H1 (cell line): ENCODE results near the gene PPP2R2B. TPM values are rescaled to one million over a fixed set of nuclear protein-coding genes. Genes with fewer than 3 reads are reported as not detected.
A peak's percentile ranks its signal among the peaks of the same experiment; 100 is the strongest.

ENCODE experiments used
- CTCF ChIA-PET: fragments of 300-600 bp; sonication (Branson Sonifier 250); formaldehyde crosslinking; loops from one replicate; lab custom pipeline; 2021; ENCODE audit not compliant: partially characterized antibody; lab: Charles Lee
- POLR2A ChIA-PET: fragments of 300-600 bp; sonication (Branson Sonifier 250); formaldehyde crosslinking; loops from one replicate; lab custom pipeline; 2021; ENCODE audit warnings: inconsistent platforms; ENCODE audit not compliant: partially characterized antibody; lab: Charles Lee
- DNase-seq, 2 experiments: peaks; one replicate each; pipeline versions ENCODE4 v3.0.0 to v3.0.0-alpha.2; 2010 to 2022; ENCODE audit warnings: low spot score in 2 of 2, low read depth in 1 of 2, mixed read lengths in 1 of 2
- FAIRE-seq: peaks from 2 replicates; lab custom pipeline; 2011; peaks lifted over from hg19 to GRCh38; lab: Jason Lieb, UNC
- H2AFZ ChIP-seq: 2 replicates; pipeline ENCODE4 v1.8.1; 2012; ENCODE audit warnings: low read length, inconsistent platforms
- H2AK5ac ChIP-seq: 2 replicates; pipeline ENCODE4 v1.6.1; 2013; ENCODE audit warnings: low read depth, low read length
- H2BK120ac ChIP-seq: replicated peaks from 2 replicates; pipeline ENCODE3; 2013; ENCODE audit warnings: low read depth, low read length, inconsistent platforms
- H2BK12ac ChIP-seq: 2 replicates; pipeline ENCODE4 v1.6.1; 2013; ENCODE audit warnings: low read depth, low read length
- H2BK15ac ChIP-seq: 2 replicates; pipeline ENCODE4 v1.6.1; 2013; ENCODE audit warnings: low read length
- H2BK20ac ChIP-seq: 2 replicates; pipeline ENCODE4 v1.6.1; 2013; ENCODE audit warnings: low read length
- H2BK5ac ChIP-seq: 2 replicates; pipeline ENCODE4 v1.6.1; 2013; ENCODE audit warnings: low read depth, low read length
- H3K14ac ChIP-seq: 2 replicates; pipeline ENCODE4 v1.6.1; 2013; ENCODE audit warnings: inconsistent platforms; ENCODE audit not compliant: insufficient read length
- H3K18ac ChIP-seq: 2 replicates; pipeline ENCODE4 v1.6.1; 2013; ENCODE audit warnings: low read length; ENCODE audit errors: extremely low read depth
- H3K23ac ChIP-seq: 2 replicates; pipeline ENCODE4 v1.6.1; 2013; ENCODE audit warnings: inconsistent platforms; ENCODE audit not compliant: insufficient read length
- H3K23me2 ChIP-seq: 2 replicates; pipeline ENCODE4 v1.6.1; 2013; ENCODE audit warnings: low read depth, low read length
- H3K27ac ChIP-seq: 2 replicates; pipeline ENCODE4 v1.6.1; 2011; ENCODE audit warnings: low read depth, low read length, inconsistent platforms
- H3K27me3 ChIP-seq, 4 experiments: replicated peaks in 1 of 4; 1 replicate in 1 of 4; 2 replicates in 3 of 4; pipeline versions ENCODE4 v1.6.1 to v1.8.1; 2011 to 2013; ENCODE audit warnings: low read length in 3 of 4, mild to moderate bottlenecking in 3 of 4, inconsistent platforms in 2 of 4, mixed read lengths in 2 of 4, moderate library complexity in 1 of 4; ENCODE audit not compliant: control insufficient read depth in 3 of 4, insufficient read depth in 3 of 4; ENCODE audit errors: extremely low read depth in 1 of 4
- H3K36me3 ChIP-seq, 4 experiments: 2 replicates each; pipeline versions ENCODE4 v1.6.1 to v1.8.1; 2011 to 2013; ENCODE audit warnings: mild to moderate bottlenecking in 4 of 4, low read length in 3 of 4, moderate library complexity in 2 of 4, control low read depth in 1 of 4, inconsistent platforms in 1 of 4; ENCODE audit not compliant: insufficient read depth in 4 of 4, control insufficient read depth in 2 of 4
- H3K4ac ChIP-seq: replicated peaks from 2 replicates; pipeline ENCODE3; 2013; ENCODE audit warnings: low read length, low read depth, mixed read lengths, inconsistent platforms; ENCODE audit not compliant: insufficient read length
- H3K4me1 ChIP-seq, 4 experiments: replicated peaks in 1 of 4; 1 replicate in 1 of 4; 2 replicates in 3 of 4; pipeline versions ENCODE4 v1.6.1 to v1.8.1; 2011 to 2013; ENCODE audit warnings: low read length in 3 of 4, inconsistent platforms in 2 of 4, mixed read lengths in 1 of 4; ENCODE audit not compliant: insufficient read depth in 4 of 4, control insufficient read depth in 3 of 4
- H3K4me2 ChIP-seq, 2 experiments: 2 replicates each; pipeline versions ENCODE4 v1.6.1 to v1.8.1; 2011 to 2013; ENCODE audit warnings: low read depth in 2 of 2, low read length in 2 of 2, control low read depth in 1 of 2, inconsistent platforms in 1 of 2, mild to moderate bottlenecking in 1 of 2; ENCODE audit not compliant: insufficient read depth in 1 of 2
- H3K4me3 ChIP-seq, 4 experiments: fragments of 200-600, 300-600 bp in 1 of 4; sonication (generic), shearing (Covaris generic), sonication (Bioruptor Twin) in 1 of 4; 2 replicates each; pipeline versions ENCODE4 v1.5.1 to v1.8.1; 2011 to 2016; ENCODE audit warnings: low read length in 4 of 4, low read depth in 3 of 4, control low read depth in 2 of 4, inconsistent platforms in 2 of 4, mild to moderate bottlenecking in 2 of 4, mixed read lengths in 1 of 4, moderate library complexity in 1 of 4; ENCODE audit not compliant: insufficient read depth in 2 of 4; ENCODE audit errors: extremely low read depth in 1 of 4
- H3K56ac ChIP-seq: replicated peaks from 2 replicates; pipeline ENCODE3; 2013; ENCODE audit warnings: low read depth, mild to moderate bottlenecking, mixed read lengths, low read length, inconsistent platforms; ENCODE audit not compliant: insufficient read length
- H3K79me1 ChIP-seq: 2 replicates; pipeline ENCODE4 v1.6.1; 2013; ENCODE audit warnings: low read depth, low read length, control low read depth
- H3K79me2 ChIP-seq, 2 experiments: 2 replicates each; pipeline versions ENCODE4 v1.6.1 to v1.8.1; 2012 to 2013; ENCODE audit warnings: low read length in 2 of 2, mild to moderate bottlenecking in 2 of 2, inconsistent platforms in 1 of 2; ENCODE audit not compliant: insufficient read depth in 2 of 2, control insufficient read depth in 1 of 2
- H3K9ac ChIP-seq, 4 experiments: replicated peaks in 1 of 4; 1 replicate in 1 of 4; 2 replicates in 3 of 4; pipeline versions ENCODE4 v1.6.1 to v1.8.1; 2011 to 2013; ENCODE audit warnings: low read depth in 3 of 4, low read length in 3 of 4, control low read depth in 2 of 4, mild to moderate bottlenecking in 2 of 4, moderate library complexity in 2 of 4, inconsistent platforms in 1 of 4; ENCODE audit errors: extremely low read depth in 1 of 4
- H3K9me3 ChIP-seq, 2 experiments: 2 replicates each; pipeline versions ENCODE4 v1.6.1 to v1.8.1; 2012 to 2013; ENCODE audit warnings: mild to moderate bottlenecking in 2 of 2, moderate library complexity in 2 of 2, control low read depth in 1 of 2, inconsistent platforms in 1 of 2, low read depth in 1 of 2, low read length in 1 of 2, mixed read lengths in 1 of 2; ENCODE audit not compliant: insufficient read depth in 2 of 2
- H4K20me1 ChIP-seq, 2 experiments: replicated peaks in 1 of 2; 2 replicates each; pipeline versions ENCODE3 to v1.8.1; 2011 to 2013; ENCODE audit warnings: inconsistent platforms in 2 of 2, low read length in 2 of 2, mild to moderate bottlenecking in 1 of 2; ENCODE audit not compliant: insufficient read depth in 2 of 2, control insufficient read depth in 1 of 2
- H4K5ac ChIP-seq: 2 replicates; pipeline ENCODE4 v1.6.1; 2013; ENCODE audit warnings: low read length, low read depth, mixed read lengths, inconsistent platforms; ENCODE audit not compliant: insufficient read length
- H4K8ac ChIP-seq: 2 replicates; pipeline ENCODE4 v1.8.0; 2013; ENCODE audit warnings: mild to moderate bottlenecking, moderate library complexity, low read length, inconsistent platforms; ENCODE audit not compliant: insufficient read depth; ENCODE audit errors: extremely low read depth
- H4K91ac ChIP-seq: replicated peaks from 2 replicates; pipeline ENCODE3; 2013; ENCODE audit warnings: low read length, mixed read lengths, inconsistent platforms; ENCODE audit not compliant: insufficient read length
- CREB1 ChIP-seq: IDR thresholded peaks from 2 replicates; pipeline ENCODE4 v1.6.1; 2012; ENCODE audit warnings: inconsistent platforms
- CTBP2 ChIP-seq: IDR thresholded peaks from 2 replicates; pipeline ENCODE4 v1.7.0; 2011; ENCODE audit warnings: borderline replicate concordance, mild to moderate bottlenecking, moderate library complexity, mixed read lengths, low read length; ENCODE audit not compliant: insufficient read depth, insufficient read length
- CTCF ChIP-seq, 3 experiments: IDR thresholded peaks; 1 replicate in 2 of 3; 2 replicates in 1 of 3; pipeline versions ENCODE4 v1.5.1 to v1.6.1; 2011; ENCODE audit warnings: low read length in 3 of 3, mild to moderate bottlenecking in 3 of 3, inconsistent platforms in 2 of 3, low read depth in 1 of 3, moderate library complexity in 1 of 3; ENCODE audit not compliant: insufficient read depth in 1 of 3; ENCODE audit errors: control extremely low read depth in 1 of 3
- RBBP5 ChIP-seq: IDR thresholded peaks from 2 replicates; pipeline ENCODE4 v1.7.1; 2012; ENCODE audit warnings: low read depth, mild to moderate bottlenecking, inconsistent platforms, low read length, moderate library complexity, borderline replicate concordance
- RXRA ChIP-seq: IDR thresholded peaks from 2 replicates; pipeline ENCODE4 v1.6.1; 2011; ENCODE audit warnings: low read depth, mild to moderate bottlenecking, low read length, moderate library complexity; ENCODE audit not compliant: insufficient read depth
- SIN3A ChIP-seq, 2 experiments: IDR thresholded peaks in 1 of 2; conservative IDR thresholded peaks in 1 of 2; 2 replicates each; pipeline ENCODE4 v1.6.1; 2011 to 2012; ENCODE audit warnings: low read length in 2 of 2, improper control_type of control experiment in 1 of 2, low read depth in 1 of 2, mild to moderate bottlenecking in 1 of 2
- SRF ChIP-seq: IDR thresholded peaks from 2 replicates; pipeline ENCODE4 v1.6.1; 2011; ENCODE audit warnings: mild to moderate bottlenecking, low read depth, low read length, moderate library complexity
- TAF1 ChIP-seq: IDR thresholded peaks from 2 replicates; pipeline ENCODE4 v1.6.1; 2011; ENCODE audit warnings: mild to moderate bottlenecking, low read depth, low read length
- WGBS, 2 experiments: shearing (Covaris generic) in 1 of 2; methylation state at CpG; one replicate each; pipeline versions ENCODE4 v1.1.6 to v1.1.7; 2013 to 2015; ENCODE audit warnings: low lambda C conversion rate in 2 of 2, mixed read lengths in 2 of 2, inconsistent platforms in 1 of 2, low coverage in 1 of 2, missing lambda C conversion rate in 1 of 2; ENCODE audit not compliant: insufficient replicate concordance in 2 of 2, insufficient coverage in 1 of 2, insufficient read length in 1 of 2; ENCODE audit errors: extremely low coverage in 1 of 2, missing lambda C conversion rate in 1 of 2; 5-methylcytosine and 5-hydroxymethylcytosine counted together
- polyA plus RNA-seq, 7 experiments: library from polyadenylated mRNA; depleted of rRNA in 3 of 7; stranded (reverse) in 5 of 7; unstranded in 2 of 7; fragments of >200 nt in 5 of 7; fragments of 200-250 nt in 2 of 7; gene quantifications; 1 replicate in 5 of 7; 2 replicates in 1 of 7; 4 replicates in 1 of 7; pipeline versions ENCODE4 v1.2.1 to v1.2.3, GENCODE V29; 2011 to 2013; ENCODE audit warnings: missing spikeins in 2 of 7, mixed read lengths in 2 of 7
- total RNA-seq: library from RNA; stranded (reverse); fragmentation: NEBNext Ultra II Directional; extraction: Animal tissue kit (Norgen Biotek cat#: 25700); gene quantifications from 2 replicates; pipeline ENCODE4 v1.2.1, GENCODE V29; 2021
- TF ChIP-seq, protein P1 (sequence below): IDR thresholded peaks from 2 replicates; pipeline ENCODE4 v1.6.1; 2012; ENCODE audit warnings: low read length, inconsistent platforms

The PPP2R2B gene
- total and polyA plus RNA-seq, 2 of the 8 experiments (the other 6 are each of a cell fraction or from before 2014, with no cell fraction given): 21.1 to 37.1 TPM

- no peak overlapping the region for H3K4me3 ChIP-seq
- no peak for FAIRE-seq
- TF ChIP-seq SIN3A (conservative IDR thresholded peaks at IDR 0.05 in 1 of 2, IDR thresholded peaks at IDR 0.05 in 1 of 2; ENCODE audit: low read depth in 1 of 2, low read length in 2 of 2) (no peak), RXRA (no peak), RBBP5 (no peak), TAF1 (no peak), SRF (no peak), CTBP2 (no peak), CTCF (IDR thresholded peaks at IDR 0.05; ENCODE audit: control extremely low read depth in 1 of 3, insufficient read depth in 1 of 3, low read depth in 1 of 3, low read length in 3 of 3) (no peak), CREB1 (no peak)
- TF ChIP-seq, protein P1, sequence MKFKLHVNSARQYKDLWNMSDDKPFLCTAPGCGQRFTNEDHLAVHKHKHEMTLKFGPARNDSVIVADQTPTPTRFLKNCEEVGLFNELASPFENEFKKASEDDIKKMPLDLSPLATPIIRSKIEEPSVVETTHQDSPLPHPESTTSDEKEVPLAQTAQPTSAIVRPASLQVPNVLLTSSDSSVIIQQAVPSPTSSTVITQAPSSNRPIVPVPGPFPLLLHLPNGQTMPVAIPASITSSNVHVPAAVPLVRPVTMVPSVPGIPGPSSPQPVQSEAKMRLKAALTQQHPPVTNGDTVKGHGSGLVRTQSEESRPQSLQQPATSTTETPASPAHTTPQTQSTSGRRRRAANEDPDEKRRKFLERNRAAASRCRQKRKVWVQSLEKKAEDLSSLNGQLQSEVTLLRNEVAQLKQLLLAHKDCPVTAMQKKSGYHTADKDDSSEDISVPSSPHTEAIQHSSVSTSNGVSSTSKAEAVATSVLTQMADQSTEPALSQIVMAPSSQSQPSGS: no peak
These were observed 80.9 kb downstream of the PPP2R2B start for GRCh38 chr5:146797658-146798057.

More at GRCh38 chr5:146797658-146798057, 80.9 kb downstream of the PPP2R2B start:
- Histone ChIP-seq H3K23ac (no peak overlapping the region), H3K4ac (no peak overlapping the region), H3K4me2 (no peak overlapping the region), H3K27ac (no peak overlapping the region), H3K36me3 (no peaks in the 10 kb centered on the region), H3K56ac (no peak overlapping the region), H3K9ac (no peak overlapping the region), H3K14ac (no peak overlapping the region), H3K79me1 (no peaks in the 10 kb centered on the region), H2BK20ac (no peak overlapping the region), H3K27me3 (no peaks in the 10 kb centered on the region), H2AFZ (no peak overlapping the region), H2AK5ac (no peak overlapping the region), H3K79me2 (peaks cover 0 to 5% of the 10 kb centered on the region in 2 experiments; a peak in 1 of 4 replicates), H2BK5ac (peak overlapping the region; percentile 9; the same call in 1 of the 2 replicates), H4K8ac (no peak overlapping the region), H4K91ac (no peak overlapping the region), H2BK12ac (no peak overlapping the region; the same call in 1 of the 2 replicates), H3K4me1 (peaks cover 0 to 21% (median 16%) of the 10 kb centered on the region in 4 experiments; a peak in 5 of 7 replicates), H4K5ac (no peak overlapping the region), H4K20me1 (no peaks in the 10 kb centered on the region), H2BK120ac (no peak overlapping the region), H3K9me3 (no peaks in the 10 kb centered on the region), H3K23me2 (no peaks in the 10 kb centered on the region), H3K18ac (no peak overlapping the region; the same call in 1 of the 2 replicates), H2BK15ac (no peak overlapping the region)
- CTCF ChIA-PET: interaction anchor here (1.1 to 2.0 kb wide), 3 partner anchors 74 to 150 kb away, joined by 3 to 6 read pairs (median 4); no protein-coding TSS in a partner anchor
- peak in 1 of 2 experiments; percentile 35 for DNase-seq
- 73% methylated on average over 5 of the region's 5 CpGs; no CpG with 5 or more reads in 1 of the 2 experiments for WGBS, 2 experiments
- POLR2A ChIA-PET: interaction anchor here (1.1 kb wide), 1 partner anchor 8 kb away, joined by 3 read pairs; no protein-coding TSS in a partner anchor
